RWPE1 (cell line): ENCODE data around the gene POU2F1.

Source experiments
- CTCF ChIA-PET: fragments of 350-600 bp; sonication (Branson Sonifier 250); formaldehyde crosslinking; extraction: SDS; loops from one replicate; lab custom pipeline; 2021; lab: Yijun Ruan, JAX
- POLR2A ChIA-PET: fragments of 400-600 bp; formaldehyde crosslinking; extraction: SDS; loops from one replicate; lab custom pipeline; 2020; ENCODE audit warnings: antibody characterized with exemption; ENCODE audit not compliant: low non-redundant PET; lab: Yijun Ruan, JAX
- DNase-seq: peaks from one replicate; pipeline ENCODE4 v3.0.0; 2012; ENCODE audit warnings: low spot score
- H3K27ac ChIP-seq: fragments of 450-650 bp; 2 replicates; pipeline ENCODE4 v1.5.1; 2017
- TF ChIP-seq, protein P1 (sequence below): fragments of 450-650 bp; conservative IDR thresholded peaks from 2 replicates; pipeline ENCODE4 v1.5.1; 2017; ENCODE audit warnings: low read depth, mild to moderate bottlenecking

The POU2F1 gene

DNA sequence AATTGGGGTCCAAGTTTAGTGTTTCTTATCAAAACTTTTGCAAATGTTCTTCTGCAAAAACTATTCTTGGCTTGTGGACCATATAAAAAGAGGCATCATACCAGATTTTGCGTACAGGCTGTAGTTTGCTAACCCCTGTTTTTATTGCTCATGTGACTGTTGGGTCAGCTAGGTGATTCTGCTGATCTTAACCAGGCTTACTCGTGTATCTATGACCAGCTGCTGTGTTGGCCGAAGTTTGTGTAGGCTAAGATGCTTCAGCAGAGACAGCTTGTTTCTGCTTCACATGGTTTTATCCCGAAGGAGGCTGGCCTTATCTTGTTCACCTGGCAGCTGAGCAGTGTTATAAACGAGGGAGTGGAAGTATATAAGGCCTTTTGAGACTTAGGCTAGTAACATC is 38.2 kb downstream of the POU2F1 start:
- TF ChIP-seq, protein P1, sequence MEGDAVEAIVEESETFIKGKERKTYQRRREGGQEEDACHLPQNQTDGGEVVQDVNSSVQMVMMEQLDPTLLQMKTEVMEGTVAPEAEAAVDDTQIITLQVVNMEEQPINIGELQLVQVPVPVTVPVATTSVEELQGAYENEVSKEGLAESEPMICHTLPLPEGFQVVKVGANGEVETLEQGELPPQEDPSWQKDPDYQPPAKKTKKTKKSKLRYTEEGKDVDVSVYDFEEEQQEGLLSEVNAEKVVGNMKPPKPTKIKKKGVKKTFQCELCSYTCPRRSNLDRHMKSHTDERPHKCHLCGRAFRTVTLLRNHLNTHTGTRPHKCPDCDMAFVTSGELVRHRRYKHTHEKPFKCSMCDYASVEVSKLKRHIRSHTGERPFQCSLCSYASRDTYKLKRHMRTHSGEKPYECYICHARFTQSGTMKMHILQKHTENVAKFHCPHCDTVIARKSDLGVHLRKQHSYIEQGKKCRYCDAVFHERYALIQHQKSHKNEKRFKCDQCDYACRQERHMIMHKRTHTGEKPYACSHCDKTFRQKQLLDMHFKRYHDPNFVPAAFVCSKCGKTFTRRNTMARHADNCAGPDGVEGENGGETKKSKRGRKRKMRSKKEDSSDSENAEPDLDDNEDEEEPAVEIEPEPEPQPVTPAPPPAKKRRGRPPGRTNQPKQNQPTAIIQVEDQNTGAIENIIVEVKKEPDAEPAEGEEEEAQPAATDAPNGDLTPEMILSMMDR, result no peak
- POLR2A ChIA-PET, result no interaction called here
- CTCF ChIA-PET, result interaction anchor here (0.7 to 1.4 kb wide), 2 partner anchors 9 to 1626 kb away, joined by 3 to 7 read pairs; no protein-coding TSS in a partner anchor

DNA sequence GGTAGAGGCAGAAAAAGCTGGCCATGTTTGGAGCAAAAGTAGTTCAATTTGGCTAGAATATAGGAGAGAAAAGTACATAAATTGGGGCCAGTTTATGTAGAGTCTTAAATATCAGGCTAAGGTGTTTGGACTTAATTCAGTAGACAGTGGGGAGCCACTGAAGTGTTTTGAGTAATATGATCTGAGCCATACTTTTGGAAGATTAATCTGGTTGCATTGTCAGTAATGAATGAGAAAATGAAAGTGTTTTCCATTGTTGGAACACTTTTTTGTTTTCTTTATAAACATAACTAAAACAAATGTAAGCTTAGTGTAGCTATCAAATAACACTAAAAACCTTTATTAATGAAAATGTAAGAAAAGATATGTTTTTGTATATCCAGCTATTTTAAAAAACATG is 42.1 kb downstream of the POU2F1 start:
- no peak overlapping the region for H3K27ac ChIP-seq
- ChIA-PET CTCF (no interaction called here), POLR2A (no interaction called here)
- TF ChIP-seq, protein P1, result no peak
- DNase-seq, result no peak

More for the DNA sequence above, 38.2 kb downstream of the POU2F1 start:
- H3K27ac ChIP-seq, result no peak overlapping the region
- DNase-seq, result no peak

DNA sequence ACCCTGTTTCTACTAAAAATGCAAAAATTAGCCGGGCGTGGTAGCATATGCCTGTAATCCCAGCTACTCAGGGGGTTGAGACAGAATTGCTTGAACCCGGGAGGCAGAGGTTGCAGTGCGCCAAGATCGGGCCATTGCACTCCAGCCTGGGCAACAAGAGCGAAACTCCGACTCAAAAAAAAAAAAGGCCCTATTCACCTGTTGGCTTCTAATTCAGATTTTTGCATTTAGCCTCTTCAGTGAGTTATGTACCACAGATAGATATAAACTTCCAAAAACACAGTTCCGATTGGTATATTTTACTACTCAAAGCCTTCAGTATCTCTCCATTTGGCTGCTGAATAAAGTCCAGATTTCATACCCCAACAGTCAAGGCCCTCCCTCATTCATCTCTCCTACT is 42.7 kb downstream of the POU2F1 start:
- no peak overlapping the region for H3K27ac ChIP-seq
- no peak for DNase-seq
- POLR2A ChIA-PET, result no interaction called here
- TF ChIP-seq, protein P1, result no peak
- CTCF ChIA-PET, result no interaction called here

DNA sequence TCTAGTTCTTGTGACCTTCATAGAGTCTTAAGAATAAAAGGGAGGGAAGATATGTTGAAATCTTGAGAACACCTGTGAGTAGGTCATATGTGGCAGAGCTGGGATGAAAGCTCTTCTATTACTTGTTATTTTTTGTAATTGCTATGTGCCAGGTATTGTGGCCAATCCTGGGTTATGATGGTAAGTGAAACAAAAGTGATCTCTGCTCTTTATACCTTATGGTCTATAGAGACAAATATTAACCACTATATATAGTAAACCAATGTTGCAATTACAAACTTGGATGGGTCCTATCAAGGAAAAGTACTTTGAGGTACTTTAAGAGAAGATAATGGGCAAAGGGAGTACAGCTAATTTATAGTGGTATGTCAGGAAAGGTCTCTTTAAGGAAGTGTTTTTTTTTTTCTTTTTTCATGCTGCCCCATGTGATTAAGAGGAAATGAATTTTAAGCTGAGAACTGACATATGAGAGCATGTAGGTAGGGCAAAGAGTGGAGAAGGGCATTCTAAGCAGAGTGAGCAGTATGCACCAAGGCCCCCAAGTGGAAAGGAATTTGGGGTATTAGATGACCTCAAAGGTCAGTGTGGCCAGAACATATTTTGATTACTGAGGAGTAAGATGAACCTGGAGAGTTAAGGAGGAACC is 43.3 kb downstream of the POU2F1 start:
- POLR2A ChIA-PET, result no interaction called here
- CTCF ChIA-PET, result no interaction called here
- TF ChIP-seq, protein P1, result no peak
- no peak for DNase-seq
- H3K27ac ChIP-seq, result no peak overlapping the region

DNA sequence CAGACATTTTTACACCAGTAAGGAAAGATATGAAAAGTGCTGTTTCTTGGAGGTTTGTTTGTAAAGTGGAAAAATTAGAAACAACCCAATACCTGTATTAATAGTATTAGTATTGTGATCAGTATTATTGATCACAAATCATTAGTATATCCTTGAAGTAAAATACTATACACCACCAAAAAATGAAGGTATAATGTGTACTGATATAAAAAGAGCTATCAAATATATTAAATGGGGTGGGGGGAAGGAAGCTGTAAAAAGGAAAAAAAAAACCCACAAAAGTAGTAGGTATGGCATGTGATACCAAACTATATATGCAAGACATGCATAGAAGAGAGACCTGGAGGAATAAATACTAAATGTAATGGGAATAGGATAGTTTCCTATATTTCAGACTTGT is 46.3 kb downstream of the POU2F1 start:
- no peak for DNase-seq
- no peak overlapping the region for H3K27ac ChIP-seq
- ChIA-PET CTCF (interaction anchor here (0.6 to 1.8 kb wide), 7 partner anchors 77 to 421 kb away, joined by 3 to 6 read pairs (median 5); no protein-coding TSS in a partner anchor), POLR2A (no interaction called here)
- TF ChIP-seq, protein P1, result no peak

DNA sequence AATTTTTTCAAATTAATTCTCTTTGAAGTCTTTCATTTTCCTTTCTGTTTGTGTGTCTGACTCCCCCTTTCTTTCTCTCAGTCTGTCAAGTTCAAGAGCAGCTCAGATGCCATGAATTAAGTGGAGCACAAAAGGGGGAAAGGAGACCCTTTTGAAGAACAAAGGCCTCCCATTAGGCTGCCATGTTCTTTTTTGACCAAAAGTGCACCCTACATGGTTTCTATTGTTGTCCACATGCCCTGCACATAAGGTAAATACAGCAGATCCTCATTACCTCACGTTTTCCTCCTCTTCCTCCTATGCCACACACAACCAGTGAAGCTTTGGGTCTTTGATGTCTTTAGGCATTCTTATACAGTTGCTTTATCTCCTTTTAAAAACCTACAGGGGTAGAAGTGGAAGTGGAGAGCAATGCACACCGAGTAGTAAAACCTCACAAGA is 47.7 kb downstream of the POU2F1 start:
- DNase-seq, result no peak
- no peak overlapping the region for H3K27ac ChIP-seq
- CTCF ChIA-PET, result interaction anchor here (0.5 to 1.8 kb wide), 18 partner anchors 9 to 1119 kb away, joined by 3 to 11 read pairs (median 4); no protein-coding TSS in a partner anchor
- POLR2A ChIA-PET, result no interaction called here
- TF ChIP-seq, protein P1, result no peak
